IMR-90 (cell line): ENCODE data around the gene CHMP4A. TPM values are rescaled to one million over a fixed set of nuclear protein-coding genes. Genes with fewer than 3 reads are reported as not detected.
A peak's percentile ranks its signal among the peaks of the same experiment; 100 is the strongest.

Source experiments
- ATAC-seq: fragments of 200-7000 bp; cut with Tn5 transposase; 2 replicates; pipeline ENCODE4 v1.9.1; 2020; ENCODE audit warnings: low read depth, mild to moderate bottlenecking, moderate library complexity
- BruUV-seq: library from RNA; stranded (reverse); fragments of 400-500 nt; replicated peaks from 2 replicates; lab custom pipeline; 2021; lab: Mats Ljungman, UMichigan
- CTCF ChIA-PET: fragments of 300-600 bp; formaldehyde crosslinking; extraction: SDS; loops from one replicate; lab custom pipeline; 2021; ENCODE audit warnings: antibody characterized with exemption; lab: Yijun Ruan, JAX
- POLR2A ChIA-PET: fragments of 300-600 bp; sonication (Branson Sonifier 250); formaldehyde crosslinking; loops from one replicate; lab custom pipeline; 2022; ENCODE audit warnings: antibody characterized with exemption; ENCODE audit not compliant: unreplicated experiment; lab: Charles Lee
- DNase-seq: peaks from one replicate; pipeline ENCODE4 v3.0.0; 2013
- H2AFZ ChIP-seq: replicated peaks from 2 replicates; pipeline ENCODE3; 2013; ENCODE audit warnings: low read length, mild to moderate bottlenecking; ENCODE audit not compliant: poor library complexity
- H2AK5ac ChIP-seq: 2 replicates; pipeline ENCODE4 v1.6.1; 2013; ENCODE audit warnings: low read depth, low read length, inconsistent platforms
- H2AK9ac ChIP-seq: replicated peaks from 2 replicates; pipeline ENCODE3; 2013; ENCODE audit warnings: mild to moderate bottlenecking, low read depth, low read length, moderate library complexity; ENCODE audit not compliant: poor library complexity
- H2BK120ac ChIP-seq: 2 replicates; pipeline ENCODE4 v1.6.1; 2013; ENCODE audit warnings: low read depth, low read length, inconsistent platforms
- H2BK15ac ChIP-seq: 3 replicates; pipeline ENCODE4 v1.6.1; 2013; ENCODE audit warnings: low read depth, low read length, inconsistent platforms
- H2BK20ac ChIP-seq: 2 replicates; pipeline ENCODE4 v1.6.1; 2013; ENCODE audit warnings: low read depth, mild to moderate bottlenecking, inconsistent platforms, low read length, moderate library complexity
- H2BK5ac ChIP-seq: 2 replicates; pipeline ENCODE4 v1.6.1; 2013; ENCODE audit warnings: mild to moderate bottlenecking, low read depth, low read length, inconsistent platforms; ENCODE audit not compliant: poor library complexity, severe bottlenecking
- H3K14ac ChIP-seq: replicated peaks from 2 replicates; pipeline ENCODE4 v1.6.1; 2013; ENCODE audit warnings: low read depth, low read length, inconsistent platforms
- H3K18ac ChIP-seq: 2 replicates; pipeline ENCODE4 v1.6.1; 2013; ENCODE audit warnings: low read depth, low read length, control low read depth
- H3K23ac ChIP-seq: 2 replicates; pipeline ENCODE4 v1.6.1; 2013; ENCODE audit warnings: low read depth, low read length, inconsistent platforms
- H3K27ac ChIP-seq: 2 replicates; pipeline ENCODE4 v1.5.1; 2013; ENCODE audit warnings: mild to moderate bottlenecking, control low read depth, low read length; ENCODE audit not compliant: insufficient read depth
- H3K27me3 ChIP-seq: 2 replicates; pipeline ENCODE4 v1.6.1; 2013; ENCODE audit warnings: low read length; ENCODE audit not compliant: control insufficient read depth, insufficient read depth
- H3K36me3 ChIP-seq: 2 replicates; pipeline ENCODE4 v1.6.1; 2013; ENCODE audit warnings: low read length, mixed read lengths; ENCODE audit not compliant: control insufficient read depth, insufficient read depth
- H3K4ac ChIP-seq: 2 replicates; pipeline ENCODE4 v1.6.1; 2013; ENCODE audit warnings: low read depth, low read length, inconsistent platforms
- H3K4me1 ChIP-seq: 2 replicates; pipeline ENCODE4 v1.6.1; 2013; ENCODE audit warnings: low read length, mixed read lengths; ENCODE audit not compliant: control insufficient read depth, insufficient read depth
- H3K4me2 ChIP-seq: 2 replicates; pipeline ENCODE4 v1.6.1; 2013; ENCODE audit warnings: low read depth, mild to moderate bottlenecking, control low read depth, low read length, moderate library complexity
- H3K4me3 ChIP-seq: 2 replicates; pipeline ENCODE4 v1.5.1; 2013; ENCODE audit warnings: low read depth, mild to moderate bottlenecking, control low read depth, low read length, moderate library complexity; ENCODE audit not compliant: insufficient read depth
- H3K56ac ChIP-seq: 2 replicates; pipeline ENCODE4 v1.6.1; 2013; ENCODE audit warnings: low read length, inconsistent platforms; ENCODE audit not compliant: insufficient read depth; ENCODE audit errors: extremely low read depth
- H3K79me1 ChIP-seq, 2 experiments: 2 replicates each; pipeline ENCODE4 v1.6.1; 2013; ENCODE audit warnings: low read length in 2 of 2, inconsistent platforms in 1 of 2, low read depth in 1 of 2
- H3K9ac ChIP-seq: 2 replicates; pipeline ENCODE4 v1.6.1; 2013; ENCODE audit warnings: low read depth, low read length, control low read depth
- H3K9me1 ChIP-seq: 2 replicates; pipeline ENCODE4 v1.6.1; 2013; ENCODE audit warnings: low read length, inconsistent platforms; ENCODE audit not compliant: insufficient read depth
- H3K9me3 ChIP-seq: 2 replicates; pipeline ENCODE4 v1.6.1; 2013; ENCODE audit warnings: low read length; ENCODE audit not compliant: control insufficient read depth, insufficient read depth
- H4K20me1 ChIP-seq: 2 replicates; pipeline ENCODE4 v1.6.1; 2013; ENCODE audit warnings: low read length, inconsistent platforms; ENCODE audit not compliant: insufficient read depth
- H4K5ac ChIP-seq: 2 replicates; pipeline ENCODE4 v1.6.1; 2013; ENCODE audit warnings: mild to moderate bottlenecking, low read depth, low read length, control low read depth
- H4K8ac ChIP-seq, 2 experiments: 2 replicates each; pipeline ENCODE4 v1.6.1; 2013; ENCODE audit warnings: low read depth in 2 of 2, low read length in 2 of 2, control low read depth in 1 of 2, inconsistent platforms in 1 of 2
- H4K91ac ChIP-seq: 2 replicates; pipeline ENCODE4 v1.6.1; 2013; ENCODE audit warnings: low read depth, low read length, inconsistent platforms; ENCODE audit not compliant: insufficient read depth
- BHLHE40 ChIP-seq: fragments of 150-350 bp; IDR thresholded peaks from 2 replicates; pipeline ENCODE4 v1.6.1; 2016; ENCODE audit warnings: mild to moderate bottlenecking, low read depth, low read length
- CEBPB ChIP-seq: IDR thresholded peaks from 2 replicates; pipeline ENCODE4 v1.6.1; 2012; ENCODE audit warnings: low read depth, low read length, improper control_type of control experiment
- CHD1 ChIP-seq: IDR thresholded peaks from 2 replicates; pipeline ENCODE4 v1.6.1; 2012; ENCODE audit warnings: low read depth, low read length, improper control_type of control experiment
- FOS ChIP-seq: fragments of 150-350 bp; IDR thresholded peaks from 2 replicates; pipeline ENCODE4 v1.6.1; 2016; ENCODE audit warnings: low read depth, low read length
- MAFK ChIP-seq: IDR thresholded peaks from 2 replicates; pipeline ENCODE4 v1.6.1; 2012; ENCODE audit warnings: low read depth, low read length, improper control_type of control experiment
- MAZ ChIP-seq: IDR thresholded peaks from 2 replicates; pipeline ENCODE4 v1.6.1; 2012; ENCODE audit warnings: low read depth, mild to moderate bottlenecking, low read length, improper control_type of control experiment, moderate library complexity, borderline replicate concordance
- MXI1 ChIP-seq: IDR thresholded peaks from 2 replicates; pipeline ENCODE4 v1.6.1; 2012; ENCODE audit warnings: low read depth, mild to moderate bottlenecking, low read length, moderate library complexity, borderline replicate concordance
- NFE2L2 ChIP-seq: fragments of 150-350 bp; IDR thresholded peaks from 2 replicates; pipeline ENCODE4 v1.6.1; 2016; ENCODE audit warnings: low read depth, mild to moderate bottlenecking, low read length
- POLR2A ChIP-seq: IDR thresholded peaks from 2 replicates; pipeline ENCODE4 v1.6.1; 2012; ENCODE audit warnings: mild to moderate bottlenecking, low read depth, low read length
- RAD21 ChIP-seq: IDR thresholded peaks from 2 replicates; pipeline ENCODE4 v1.6.1; 2012; ENCODE audit warnings: low read length, improper control_type of control experiment
- RCOR1 ChIP-seq: IDR thresholded peaks from 2 replicates; pipeline ENCODE4 v1.6.1; 2012; ENCODE audit warnings: mild to moderate bottlenecking, low read length, improper control_type of control experiment; ENCODE audit not compliant: insufficient replicate concordance
- RFX5 ChIP-seq: IDR thresholded peaks from 2 replicates; pipeline ENCODE4 v1.8.0; 2012; ENCODE audit warnings: low read depth, mild to moderate bottlenecking, low read length, moderate library complexity
- SMC3 ChIP-seq: fragments of 150-350 bp; IDR thresholded peaks from 2 replicates; pipeline ENCODE4 v1.6.1; 2016; ENCODE audit warnings: low read depth, mild to moderate bottlenecking, antibody characterized with exemption, low read length, moderate library complexity
- WGBS, 2 experiments: methylation state at CpG; one replicate each; pipeline versions ENCODE4 v1.1.5 to v1.1.7; 2013; ENCODE audit warnings: missing lambda C conversion rate in 2 of 2; ENCODE audit not compliant: insufficient read length in 1 of 2; ENCODE audit errors: extremely low coverage in 2 of 2; 5-methylcytosine and 5-hydroxymethylcytosine counted together
- dilution Hi-C: fragments of 300-500 bp; cut with HindIII; formaldehyde crosslinking; loops from one replicate; pipeline ENCODE4 v1.14.3; 2018; ENCODE audit warnings: low sequenced_read_pairs; ENCODE audit not compliant: unreplicated experiment
- in situ Hi-C: fragments of 300-500 bp; cut with MboI; formaldehyde crosslinking; loops from 3 replicates; pipeline ENCODE4 v1.14.3; 2019; ENCODE audit warnings: low sequenced_read_pairs, inconsistent platforms, mixed read lengths
- intact Hi-C: fragments of 100-400 bp; cut with micrococcal nuclease; formaldehyde crosslinking; loops from 2 replicates; pipeline ENCODE4 v1.10.0; 2022
- polyA plus RNA-seq, 3 experiments: library from polyadenylated mRNA; depleted of rRNA; stranded (reverse); fragments of >200 nt; gene quantifications; 2 replicates each; pipeline ENCODE4 v1.2.3, GENCODE V29; 2012; ENCODE audit warnings: low replicate concordance in 1 of 3
- total RNA-seq: library from RNA; depleted of rRNA; stranded (reverse); fragments of >200 nt; gene quantifications from 2 replicates; pipeline ENCODE4 v1.2.3, GENCODE V29; 2012
- TF ChIP-seq, protein P1 (sequence below): fragments of 150-350 bp; IDR thresholded peaks from 2 replicates; pipeline ENCODE4 v1.6.1; 2016; ENCODE audit warnings: low read depth, mild to moderate bottlenecking, low read length, moderate library complexity, borderline replicate concordance
- TF ChIP-seq, protein P2 (sequence below): conservative IDR thresholded peaks from 2 replicates; pipeline ENCODE4 v1.5.1; 2012; ENCODE audit warnings: mild to moderate bottlenecking, low read depth, low read length, improper control_type of control experiment
- TF ChIP-seq, protein P3 (sequence below): fragments of 150-350 bp; IDR thresholded peaks from 2 replicates; pipeline ENCODE4 v1.6.1; 2017; ENCODE audit warnings: mild to moderate bottlenecking, antibody characterized with exemption, low read length, low read depth

Gene CHMP4A
- total and polyA plus RNA-seq, 2 of the 4 experiments (the other 2 are of a cell fraction): 22.0 to 63.8 TPM

DNA sequence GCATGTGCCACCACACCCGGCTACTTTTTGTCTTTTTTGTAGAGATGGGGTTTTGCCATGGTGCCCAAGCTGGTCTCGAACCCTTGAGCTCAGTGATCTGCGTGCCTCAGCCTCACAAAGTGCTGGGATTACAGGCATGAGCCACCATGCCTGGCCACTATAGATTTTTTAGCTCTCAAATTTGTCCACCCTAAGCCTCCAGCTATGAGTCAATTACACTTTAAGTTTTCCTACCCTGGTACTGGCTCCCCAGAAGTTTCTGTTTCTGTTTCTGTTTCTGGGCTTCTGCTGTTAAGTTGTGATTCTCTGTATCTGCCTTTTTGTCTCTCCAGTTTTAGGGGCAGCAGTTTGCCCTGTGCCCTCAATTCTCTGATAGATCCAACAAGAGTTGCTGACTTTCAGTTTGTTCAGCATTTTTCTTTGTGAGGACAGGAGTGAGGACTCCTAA, 33.5 kb upstream of the CHMP4A start:
- H3K27ac ChIP-seq: no peak overlapping the region
- peak; percentile 25 for DNase-seq
- no peaks in the 10 kb centered on the region for H3K36me3 ChIP-seq
- ATAC-seq: no peak
- POLR2A ChIA-PET: no interaction called here
- intact Hi-C loops: no loop called here
- peak overlapping the region; percentile 82 for H4K5ac ChIP-seq
- H2AK9ac ChIP-seq: no peak overlapping the region
- peak overlapping the region; percentile 47; the same call in 1 of the 2 replicates for H3K4me2 ChIP-seq
- dilution Hi-C loops: no loop called here
- H3K23ac ChIP-seq: no peak overlapping the region
- H4K8ac ChIP-seq: peak overlapping the region in 1 of 2 experiments; percentile 91; a peak in 3 of 4 replicates
- no peaks in the 10 kb centered on the region for H3K27me3 ChIP-seq
- H3K9me1 ChIP-seq: peaks cover 14% of the 10 kb centered on the region
- no peak overlapping the region for H2BK20ac ChIP-seq
- CTCF ChIA-PET: interaction anchor here (0.6 to 1.0 kb wide), 2 partner anchors 50 to 69 kb away, joined by 3 to 4 read pairs; no protein-coding TSS in a partner anchor
- H4K91ac ChIP-seq: no peak overlapping the region
- H2AFZ ChIP-seq: peak overlapping the region; percentile 78
- H2BK15ac ChIP-seq: no peak overlapping the region
- H4K20me1 ChIP-seq: no peaks in the 10 kb centered on the region; the same call in 1 of the 2 replicates
- no CpG with 5 or more reads among the region's 3 CpGs for WGBS, 2 experiments
- peaks cover 3 to 8% of the 10 kb centered on the region in 2 experiments; a peak in 3 of 4 replicates for H3K79me1 ChIP-seq
- H3K4me1 ChIP-seq: peaks cover 10% of the 10 kb centered on the region
- H3K9ac ChIP-seq: peak overlapping the region; percentile 51; the same call in 1 of the 2 replicates
- in situ Hi-C loops: no loop called here
- peak overlapping the region; percentile 19; the same call in 1 of the 2 replicates for H2BK120ac ChIP-seq
- TF ChIP-seq RFX5 (no peak), MAZ (no peak), SMC3 (no peak), MAFK (no peak), POLR2A (no peak), RCOR1 (no peak), NFE2L2 (no peak), FOS (no peak), BHLHE40 (no peak), CHD1 (no peak), MXI1 (no peak), CEBPB (no peak), RAD21 (no peak)
- TF ChIP-seq, protein P1, sequence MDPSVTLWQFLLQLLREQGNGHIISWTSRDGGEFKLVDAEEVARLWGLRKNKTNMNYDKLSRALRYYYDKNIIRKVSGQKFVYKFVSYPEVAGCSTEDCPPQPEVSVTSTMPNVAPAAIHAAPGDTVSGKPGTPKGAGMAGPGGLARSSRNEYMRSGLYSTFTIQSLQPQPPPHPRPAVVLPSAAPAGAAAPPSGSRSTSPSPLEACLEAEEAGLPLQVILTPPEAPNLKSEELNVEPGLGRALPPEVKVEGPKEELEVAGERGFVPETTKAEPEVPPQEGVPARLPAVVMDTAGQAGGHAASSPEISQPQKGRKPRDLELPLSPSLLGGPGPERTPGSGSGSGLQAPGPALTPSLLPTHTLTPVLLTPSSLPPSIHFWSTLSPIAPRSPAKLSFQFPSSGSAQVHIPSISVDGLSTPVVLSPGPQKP: no peak
- TF ChIP-seq, protein P2, sequence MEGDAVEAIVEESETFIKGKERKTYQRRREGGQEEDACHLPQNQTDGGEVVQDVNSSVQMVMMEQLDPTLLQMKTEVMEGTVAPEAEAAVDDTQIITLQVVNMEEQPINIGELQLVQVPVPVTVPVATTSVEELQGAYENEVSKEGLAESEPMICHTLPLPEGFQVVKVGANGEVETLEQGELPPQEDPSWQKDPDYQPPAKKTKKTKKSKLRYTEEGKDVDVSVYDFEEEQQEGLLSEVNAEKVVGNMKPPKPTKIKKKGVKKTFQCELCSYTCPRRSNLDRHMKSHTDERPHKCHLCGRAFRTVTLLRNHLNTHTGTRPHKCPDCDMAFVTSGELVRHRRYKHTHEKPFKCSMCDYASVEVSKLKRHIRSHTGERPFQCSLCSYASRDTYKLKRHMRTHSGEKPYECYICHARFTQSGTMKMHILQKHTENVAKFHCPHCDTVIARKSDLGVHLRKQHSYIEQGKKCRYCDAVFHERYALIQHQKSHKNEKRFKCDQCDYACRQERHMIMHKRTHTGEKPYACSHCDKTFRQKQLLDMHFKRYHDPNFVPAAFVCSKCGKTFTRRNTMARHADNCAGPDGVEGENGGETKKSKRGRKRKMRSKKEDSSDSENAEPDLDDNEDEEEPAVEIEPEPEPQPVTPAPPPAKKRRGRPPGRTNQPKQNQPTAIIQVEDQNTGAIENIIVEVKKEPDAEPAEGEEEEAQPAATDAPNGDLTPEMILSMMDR: no peak
- TF ChIP-seq, protein P3, sequence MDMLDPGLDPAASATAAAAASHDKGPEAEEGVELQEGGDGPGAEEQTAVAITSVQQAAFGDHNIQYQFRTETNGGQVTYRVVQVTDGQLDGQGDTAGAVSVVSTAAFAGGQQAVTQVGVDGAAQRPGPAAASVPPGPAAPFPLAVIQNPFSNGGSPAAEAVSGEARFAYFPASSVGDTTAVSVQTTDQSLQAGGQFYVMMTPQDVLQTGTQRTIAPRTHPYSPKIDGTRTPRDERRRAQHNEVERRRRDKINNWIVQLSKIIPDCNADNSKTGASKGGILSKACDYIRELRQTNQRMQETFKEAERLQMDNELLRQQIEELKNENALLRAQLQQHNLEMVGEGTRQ: no peak
- no peak overlapping the region for H3K4ac ChIP-seq
- peak overlapping the region; percentile 46; the same call in 1 of the 2 replicates for H3K18ac ChIP-seq
- H2BK5ac ChIP-seq: no peak overlapping the region
- peak overlapping the region; percentile 37; the same call in 1 of the 2 replicates for H3K14ac ChIP-seq
- no peaks in the 10 kb centered on the region for H3K9me3 ChIP-seq
- no peak overlapping the region for H3K4me3 ChIP-seq
- no peak overlapping the region for H3K56ac ChIP-seq
- BruUV-seq: no TSS peak
- H2AK5ac ChIP-seq: no peak overlapping the region
